Activated T-cell treated with anti-CD3 and anti-CD28 coated beads for 1 hour (primary cell): ENCODE results near the gene SLC23A3.

Source experiments
- DNase-seq: peaks from one replicate; pipeline ENCODE4 v3.0.0-alpha.2; 2020; ENCODE audit warnings: low read depth

Gene SLC23A3

DNA sequence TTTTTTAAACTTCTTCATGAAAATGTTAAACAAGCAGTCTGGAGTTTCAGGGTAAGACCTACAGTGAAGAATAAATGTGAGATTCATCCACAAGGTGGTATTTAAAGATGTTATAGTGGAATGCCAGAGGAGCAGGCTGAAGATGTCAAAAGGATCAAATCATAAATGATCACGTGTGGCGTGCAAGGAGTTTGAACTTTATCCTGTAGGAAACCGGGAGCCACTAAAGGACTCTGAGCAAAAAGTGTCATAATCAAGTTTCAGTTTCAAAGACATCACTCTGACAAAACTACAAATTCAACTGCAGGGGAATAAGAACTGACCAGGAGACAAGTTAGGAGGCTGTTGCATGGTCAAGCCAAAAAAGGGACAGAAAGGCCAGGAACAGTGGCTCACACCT is 29.1 kb downstream of the SLC23A3 start:
- DNase-seq: no peak

DNA sequence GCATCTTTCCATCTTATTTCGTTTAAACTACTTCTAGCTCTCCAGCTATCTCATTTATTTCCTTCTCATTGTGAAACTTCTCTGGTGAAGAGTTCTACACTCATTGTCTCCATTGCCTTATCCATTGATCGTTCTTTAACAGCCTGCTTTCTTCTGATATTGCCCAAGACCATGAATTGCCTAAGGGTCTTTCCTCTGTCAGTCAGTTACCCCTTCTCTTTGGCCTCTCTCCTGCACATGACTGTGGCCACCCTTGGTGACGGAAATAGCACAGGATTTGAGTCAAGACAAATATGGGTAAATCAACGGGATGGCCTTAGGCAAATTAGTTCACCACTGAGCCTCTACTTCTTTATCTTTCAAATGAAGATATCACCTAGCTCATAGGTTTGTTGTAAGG is 35.9 kb downstream of the SLC23A3 start:
- DNase-seq: no peak

DNA sequence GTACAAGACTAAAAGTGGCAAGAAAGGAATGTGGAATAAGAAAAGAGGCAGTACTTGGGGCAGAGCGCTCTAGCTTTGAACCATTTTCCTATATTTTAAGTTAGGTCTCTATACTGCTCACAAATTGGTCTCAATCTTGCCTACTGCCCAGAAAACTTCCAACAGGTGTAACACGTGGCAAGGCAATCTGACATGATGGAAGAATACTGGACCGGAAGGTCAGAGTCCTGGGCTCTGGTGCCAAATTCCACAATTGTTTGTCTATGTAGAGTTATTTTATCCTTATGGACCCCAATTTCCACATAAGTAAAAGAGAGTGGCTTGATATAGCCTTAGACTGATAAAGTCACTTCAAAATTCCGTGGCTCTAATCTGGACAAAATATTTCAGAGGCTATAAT is 38.1 kb downstream of the SLC23A3 start:
- DNase-seq: no peak

DNA sequence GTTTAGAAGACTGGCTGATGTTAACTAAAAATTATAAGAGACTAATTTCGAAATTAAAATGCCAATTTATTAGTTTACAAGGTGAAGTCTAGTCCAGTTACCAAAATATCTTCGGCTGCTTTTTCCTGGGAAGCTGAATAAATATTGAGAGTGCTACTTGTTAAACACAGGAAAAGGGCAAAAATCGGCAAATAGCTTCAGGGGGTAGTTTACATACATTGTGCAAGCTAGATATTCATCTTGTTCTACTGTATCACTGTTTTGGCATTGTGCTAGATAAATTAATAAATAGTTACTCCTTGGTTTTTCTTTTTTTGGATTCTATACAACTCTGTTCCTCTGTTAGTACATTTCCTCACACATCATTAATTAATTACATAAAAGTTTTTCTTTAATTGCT is 38.5 kb downstream of the SLC23A3 start:
- DNase-seq: no peak

DNA sequence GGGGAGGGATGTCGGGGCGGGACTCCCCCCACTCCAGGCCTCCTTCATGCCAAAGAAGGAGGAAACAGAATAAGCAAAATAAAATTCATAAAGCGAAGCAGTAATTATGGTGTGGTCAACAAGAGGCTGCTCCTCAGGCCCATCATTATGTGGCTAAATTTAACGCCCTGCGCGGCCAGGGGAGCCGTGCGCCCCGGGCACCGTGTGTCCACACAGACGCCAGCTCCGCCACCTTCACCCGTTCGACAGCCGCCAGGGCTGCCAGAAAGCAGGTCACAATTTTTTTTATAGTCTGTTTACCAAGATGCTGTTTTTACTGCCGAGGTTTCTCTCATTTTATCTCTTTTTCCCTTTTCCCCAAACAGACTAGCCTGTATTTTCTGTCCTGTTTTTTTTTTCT is 40.2 kb downstream of the SLC23A3 start:
- no peak for DNase-seq

DNA sequence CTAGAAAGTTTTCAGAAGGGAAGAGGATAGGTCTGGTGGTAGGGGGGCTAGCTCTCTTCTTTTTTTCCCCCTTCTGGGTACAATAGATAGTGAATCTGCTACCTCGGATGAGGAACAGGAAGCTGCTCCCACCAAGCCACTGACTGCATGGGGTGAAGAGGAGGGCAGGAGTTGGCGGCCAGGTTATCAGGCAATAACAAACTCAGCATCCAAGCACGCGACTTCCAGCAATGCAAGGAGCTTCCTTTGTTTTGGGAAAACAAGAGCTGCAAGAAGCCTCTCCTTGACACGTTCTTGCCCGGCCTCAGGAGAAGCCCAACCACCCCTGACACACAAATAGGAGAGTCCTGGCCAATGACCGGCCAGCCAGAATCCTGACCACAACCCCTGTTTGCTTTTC is 41.4 kb downstream of the SLC23A3 start:
- no peak for DNase-seq

DNA sequence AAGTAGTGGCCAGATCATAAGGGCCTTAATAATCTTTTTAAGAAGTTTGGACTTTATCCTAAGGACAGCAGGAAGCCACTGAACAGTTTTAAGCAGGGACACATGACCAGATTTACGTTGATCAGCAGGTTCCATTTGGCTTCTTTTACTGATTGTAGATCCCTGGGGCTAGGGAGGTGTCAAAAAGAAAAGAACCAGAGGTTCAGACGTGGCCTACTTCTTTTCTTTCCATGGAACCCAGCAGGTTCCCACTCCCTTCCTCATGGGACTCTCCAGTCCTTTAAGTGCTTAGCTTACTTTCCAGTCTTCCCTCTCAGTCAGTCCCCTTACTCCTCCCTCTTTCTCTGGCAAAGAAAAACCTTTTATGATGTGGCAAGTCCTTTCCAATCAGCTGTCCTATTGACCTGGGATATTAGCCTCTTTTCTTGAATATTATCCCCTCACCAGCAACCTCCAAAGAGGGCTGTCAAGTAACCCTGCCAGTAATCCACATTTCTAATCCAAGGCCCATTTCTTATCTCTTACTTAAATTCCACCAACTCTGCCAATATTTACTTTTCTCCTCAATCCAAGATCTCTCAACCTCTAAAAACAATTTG is 42.7 kb downstream of the SLC23A3 start:
- DNase-seq: no peak

DNA sequence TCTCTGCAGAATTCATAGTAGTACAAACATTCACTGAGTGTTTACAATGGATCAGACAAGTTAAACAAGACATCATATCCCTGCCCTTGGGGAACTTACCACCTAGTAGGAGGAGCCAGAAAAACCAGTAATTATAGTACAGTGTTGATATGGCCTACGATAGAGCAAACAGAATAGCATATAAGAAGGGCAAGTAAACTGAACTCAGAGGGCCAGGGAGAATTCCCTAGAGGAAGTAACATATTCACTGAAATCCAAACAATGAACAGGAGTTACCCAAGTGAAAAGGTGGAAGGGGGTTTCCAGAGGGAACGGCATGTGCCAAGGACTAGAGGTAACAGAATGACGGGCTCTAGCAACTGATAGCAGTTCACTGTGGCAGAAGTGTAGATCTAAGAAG is 43.3 kb downstream of the SLC23A3 start:
- DNase-seq: no peak

DNA sequence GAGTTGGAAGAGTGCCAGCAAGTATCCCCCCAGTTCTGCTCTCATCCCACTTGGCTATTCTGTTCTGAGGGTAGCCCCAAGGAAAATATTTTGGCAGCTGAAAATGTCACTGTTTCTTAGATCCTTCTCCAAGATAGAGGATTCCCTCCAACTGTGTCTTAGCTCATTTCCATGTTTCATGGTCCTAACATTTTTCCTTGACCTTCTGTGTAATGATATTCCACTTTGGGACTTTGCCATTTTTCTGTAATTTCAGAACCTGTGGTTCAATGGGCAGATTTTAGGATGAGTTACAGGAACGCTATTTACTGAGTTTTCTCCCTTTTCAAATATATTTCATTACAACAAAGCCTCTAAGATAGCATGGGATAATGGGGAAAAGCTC is 44.0 kb downstream of the SLC23A3 start:
- DNase-seq: no peak

DNA sequence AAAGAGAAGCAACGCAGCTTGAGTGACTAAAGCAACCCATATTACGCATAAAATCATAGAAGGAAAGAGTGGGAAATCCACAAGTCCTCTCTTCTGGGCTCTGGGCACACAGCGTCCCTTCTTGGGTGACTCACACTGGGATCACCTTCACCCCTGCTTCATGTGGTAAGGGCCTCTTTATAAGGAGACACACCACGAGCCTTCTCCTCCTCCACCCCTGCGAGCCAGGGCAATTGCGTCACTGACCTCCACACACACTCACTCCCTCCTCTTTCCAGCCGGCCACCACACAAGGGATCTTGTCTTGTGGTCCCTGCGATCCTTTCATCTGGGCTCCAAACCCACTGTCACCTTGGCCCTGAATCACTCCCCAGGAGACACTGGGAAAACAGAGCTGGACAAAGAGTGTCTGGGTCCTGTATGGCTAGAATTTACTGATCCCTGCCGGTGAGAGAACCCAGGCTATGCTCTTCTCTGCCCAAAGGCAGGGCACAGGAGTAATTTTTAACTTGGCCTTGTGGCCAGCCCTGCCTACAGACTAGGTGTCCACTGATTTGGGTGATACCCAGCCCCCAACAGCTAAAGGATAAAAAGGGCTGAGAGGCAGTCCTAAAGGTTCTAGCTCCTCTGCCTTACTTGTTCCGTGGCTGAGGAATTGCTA is 44.5 kb downstream of the SLC23A3 start:
- DNase-seq: no peak

DNA sequence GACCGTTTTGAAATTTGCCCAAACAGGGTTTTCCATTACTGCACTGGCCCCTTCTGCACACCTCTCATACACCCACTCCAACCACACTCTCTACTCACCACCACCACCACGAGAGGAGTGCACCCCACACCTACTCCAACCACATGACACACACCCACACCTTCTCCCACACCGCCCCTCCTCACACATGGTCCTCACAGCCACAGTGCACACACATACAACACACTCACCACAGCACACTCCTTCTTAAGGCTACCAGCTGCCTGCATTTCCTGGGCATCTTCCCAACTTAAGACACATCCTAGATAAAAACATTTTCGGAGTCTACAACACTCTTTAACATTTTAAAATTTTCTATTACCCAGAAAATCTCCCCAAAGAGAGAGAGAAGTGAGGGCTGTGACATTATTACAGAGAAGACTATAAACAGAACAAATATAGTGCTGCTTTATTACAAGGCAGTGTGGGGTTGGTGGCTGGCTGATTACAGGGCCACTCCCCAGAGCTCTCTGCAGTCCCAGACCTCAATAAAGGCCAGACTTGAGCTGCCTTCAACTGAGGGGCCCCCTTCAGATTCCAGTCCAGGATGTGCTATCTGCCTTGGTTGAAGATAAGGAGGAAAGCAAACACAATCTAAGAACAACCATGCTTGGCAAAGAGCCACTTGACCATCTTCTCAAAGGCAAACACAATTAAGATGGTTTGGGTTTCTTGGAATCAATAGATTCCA is 45.3 kb downstream of the SLC23A3 start:
- DNase-seq: no peak

DNA sequence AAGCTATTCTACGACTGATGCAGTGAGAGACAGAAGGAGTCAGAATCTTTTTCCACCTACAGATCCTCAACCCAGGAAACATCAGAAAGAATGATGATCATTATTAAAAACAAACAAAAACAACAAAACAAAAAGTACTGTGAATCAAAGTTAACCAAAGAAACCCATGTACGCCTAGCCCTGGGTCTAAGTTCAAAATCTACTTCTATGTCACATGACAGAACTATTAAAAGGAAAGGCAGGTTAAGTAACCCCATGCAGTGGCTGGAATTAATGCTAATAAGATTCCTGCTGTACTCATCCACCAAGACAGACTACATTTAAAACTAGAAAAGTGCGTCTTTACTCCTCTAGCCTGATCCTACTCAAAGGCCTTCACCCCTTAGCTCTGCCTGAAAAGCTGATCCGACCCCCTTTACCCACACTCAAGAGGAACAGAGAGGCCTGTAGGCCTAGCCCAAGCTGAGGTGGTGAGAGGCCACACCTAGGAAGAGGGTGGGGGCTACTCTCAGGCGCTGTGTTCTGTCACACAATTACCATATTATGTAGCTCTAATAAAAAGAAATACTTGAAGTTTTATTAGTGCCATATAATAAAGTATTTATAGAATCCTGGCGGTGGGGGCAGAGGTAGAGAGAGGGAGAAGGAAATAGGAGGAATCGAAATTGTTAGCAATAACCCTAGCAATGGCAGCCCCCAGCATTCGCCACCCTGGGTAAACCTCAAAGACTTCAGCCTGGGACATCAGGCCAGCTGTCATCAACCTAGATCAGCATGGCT is 46.3 kb downstream of the SLC23A3 start:
- no peak for DNase-seq

DNA sequence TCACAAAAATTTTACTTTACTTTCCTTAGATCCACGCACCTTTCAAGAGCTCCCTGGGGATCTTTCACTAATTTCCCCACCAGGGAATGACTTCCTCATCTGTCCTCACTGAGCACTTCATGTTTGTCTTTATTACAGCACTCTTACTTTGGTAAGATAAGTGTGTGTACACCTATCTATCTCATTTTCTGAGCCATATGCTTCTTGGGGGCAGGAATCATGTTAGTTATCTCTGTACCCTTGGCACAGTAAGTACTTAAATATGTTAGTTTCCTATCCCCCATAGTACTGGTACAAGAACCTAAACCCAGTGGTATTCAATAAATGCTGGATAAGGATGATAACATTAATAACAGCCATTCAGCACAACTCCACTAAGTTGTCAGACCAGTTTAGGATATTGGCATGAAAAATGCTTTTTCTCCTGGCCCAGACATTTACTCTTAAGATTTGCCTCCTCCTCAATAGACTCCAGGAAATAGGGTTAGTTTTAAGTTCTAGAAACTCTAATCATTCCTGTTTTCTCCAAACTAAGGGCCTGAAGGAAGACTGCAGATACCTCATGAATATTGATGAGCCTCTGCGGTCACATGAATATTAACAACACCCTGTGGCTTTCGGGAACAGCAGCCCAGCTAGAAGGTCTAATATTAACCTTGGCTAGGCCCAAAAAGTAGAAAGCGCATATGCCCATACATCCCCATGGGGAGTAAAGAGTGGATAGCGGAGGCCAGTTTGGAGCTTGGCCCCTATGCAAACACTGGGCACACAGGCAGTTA is 47.4 kb downstream of the SLC23A3 start:
- no peak for DNase-seq

DNA sequence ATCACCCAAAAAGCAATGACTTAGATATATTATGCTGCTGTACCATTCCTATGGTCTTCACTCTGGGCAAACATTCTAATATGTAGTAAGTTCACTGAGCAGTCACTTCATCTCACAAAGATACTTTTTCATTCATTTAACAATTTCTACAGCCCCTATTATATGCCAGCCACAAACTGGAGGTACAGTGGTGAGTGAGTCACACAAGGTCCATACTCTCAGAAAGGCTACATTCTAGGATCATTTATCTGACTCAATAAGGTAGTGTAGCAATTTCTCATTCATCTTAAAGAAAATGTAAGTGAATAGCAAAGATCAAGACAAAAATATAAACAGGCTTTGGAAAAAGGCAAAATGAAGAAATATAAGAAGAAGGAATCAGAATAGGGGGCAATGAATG is 49.7 kb downstream of the SLC23A3 start:
- no peak for DNase-seq

DNA sequence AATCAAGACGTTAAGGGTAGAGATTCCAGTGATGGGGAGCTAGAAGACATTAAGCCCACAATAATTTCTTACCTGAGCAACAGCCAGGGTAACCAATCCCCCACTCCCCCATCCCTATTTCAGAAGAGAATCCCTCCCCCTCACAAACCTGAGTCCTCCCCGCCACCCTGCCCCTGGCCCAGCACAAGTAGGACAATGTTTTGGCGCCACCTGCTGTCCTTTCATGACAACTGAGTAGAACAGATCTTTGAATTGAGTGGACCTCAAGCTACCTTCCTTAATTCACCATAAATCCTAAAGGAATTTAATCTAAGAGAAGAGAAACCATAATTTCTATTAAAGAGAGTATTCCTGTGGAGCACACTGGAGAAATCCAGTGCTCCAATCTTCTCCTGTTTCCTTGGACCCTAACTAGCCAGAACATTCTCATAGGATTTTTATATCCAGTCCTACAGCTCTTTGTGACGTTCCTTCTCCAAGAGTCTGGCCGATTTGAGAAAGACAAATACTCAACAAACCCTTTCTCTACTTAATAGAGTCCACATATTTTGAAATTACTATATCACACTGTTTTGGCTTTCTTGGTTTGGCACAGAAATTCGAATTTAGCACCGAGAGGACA is 50.3 kb downstream of the SLC23A3 start:
- peak; percentile 55 for DNase-seq

DNA sequence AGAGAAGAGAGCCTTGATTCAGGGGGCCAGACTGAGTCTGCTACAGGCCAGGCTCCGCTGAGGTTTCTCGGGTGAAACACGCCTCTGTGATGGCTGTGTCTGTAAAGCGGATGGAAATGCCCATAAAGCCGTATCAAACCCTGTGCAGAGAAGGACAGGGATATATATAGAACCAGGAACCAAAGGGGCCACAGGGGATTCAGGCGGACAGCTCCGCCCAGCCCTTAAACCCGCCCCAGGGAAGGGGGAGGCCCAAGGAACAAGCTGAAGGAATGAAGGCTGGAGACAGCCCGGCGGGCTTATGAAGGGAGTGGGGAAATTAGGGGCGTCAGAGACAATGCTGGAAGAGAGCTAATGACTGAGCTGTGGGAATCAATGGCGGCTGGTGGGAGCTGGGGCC is 51.3 kb downstream of the SLC23A3 start:
- no peak for DNase-seq

DNA sequence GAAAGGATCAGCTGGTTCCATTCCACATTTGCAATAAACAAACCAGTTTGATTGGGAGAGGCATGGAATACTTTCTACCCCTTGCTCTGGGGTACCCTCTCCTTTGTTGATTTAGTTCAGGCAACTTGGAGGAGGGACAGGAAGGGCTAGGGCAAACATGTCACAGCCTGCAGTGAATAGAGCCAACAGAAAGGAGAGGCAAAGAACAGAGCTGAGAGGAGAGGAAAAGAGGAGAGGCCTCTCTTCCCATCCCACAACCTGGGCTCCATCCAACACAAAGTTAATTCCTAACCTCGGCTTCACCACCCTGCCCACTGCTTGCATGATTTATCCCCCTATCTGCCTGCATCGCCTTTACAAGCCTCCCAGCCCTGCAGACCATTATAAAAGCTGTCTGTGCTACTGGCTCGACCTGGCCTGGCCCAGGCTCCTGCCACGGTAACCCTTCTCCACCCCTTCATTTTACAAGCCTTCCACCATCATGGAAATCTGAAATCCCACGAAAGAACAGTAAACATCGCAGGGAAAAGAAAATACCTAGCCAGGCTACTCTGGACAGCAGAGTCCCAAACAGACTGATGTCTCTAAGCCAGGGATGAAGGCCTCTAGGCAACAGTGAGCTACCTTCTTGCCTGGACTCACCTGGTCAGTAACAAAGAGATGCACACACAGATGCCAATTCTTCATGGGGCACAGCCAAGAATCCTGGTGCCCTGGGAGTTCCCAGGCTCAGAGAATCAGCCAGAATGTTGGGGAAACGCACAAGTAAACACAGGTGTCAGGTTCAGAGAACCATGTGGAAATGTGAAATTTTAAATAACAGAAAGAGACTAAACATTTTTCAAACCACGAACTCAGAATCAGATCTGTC is 52.8 kb downstream of the SLC23A3 start:
- DNase-seq: no peak

DNA sequence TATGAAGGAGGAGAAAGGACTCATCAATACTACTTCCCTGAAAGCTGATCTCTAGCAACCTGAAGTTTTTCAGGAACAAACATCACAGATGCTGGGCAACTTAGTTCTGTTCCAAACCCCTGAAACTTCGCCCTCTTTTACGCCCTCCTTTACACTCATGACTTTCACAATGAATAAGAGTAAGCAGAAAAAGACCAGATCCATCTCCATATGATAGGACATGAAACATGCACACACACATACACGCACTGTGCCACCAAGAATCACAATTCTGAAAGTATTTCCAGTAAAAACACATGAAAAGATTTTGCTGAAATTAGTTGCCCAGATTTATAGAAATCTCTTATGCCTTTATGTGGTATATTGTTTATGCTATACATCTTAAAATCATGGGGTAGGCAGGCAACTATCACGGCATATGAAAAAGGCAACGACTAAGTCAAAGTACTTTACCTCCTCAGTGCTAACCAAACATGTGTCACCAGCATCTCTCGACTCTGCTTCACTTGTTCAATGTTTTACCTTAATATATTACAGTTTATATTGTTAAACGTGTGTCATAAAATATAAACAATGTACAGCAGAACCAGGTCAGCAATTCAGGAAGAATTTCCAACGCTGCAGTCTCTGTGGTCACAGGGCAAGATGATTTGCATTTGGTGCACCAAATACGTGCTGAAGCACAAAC is 57.0 kb downstream of the SLC23A3 start:
- no peak for DNase-seq

DNA sequence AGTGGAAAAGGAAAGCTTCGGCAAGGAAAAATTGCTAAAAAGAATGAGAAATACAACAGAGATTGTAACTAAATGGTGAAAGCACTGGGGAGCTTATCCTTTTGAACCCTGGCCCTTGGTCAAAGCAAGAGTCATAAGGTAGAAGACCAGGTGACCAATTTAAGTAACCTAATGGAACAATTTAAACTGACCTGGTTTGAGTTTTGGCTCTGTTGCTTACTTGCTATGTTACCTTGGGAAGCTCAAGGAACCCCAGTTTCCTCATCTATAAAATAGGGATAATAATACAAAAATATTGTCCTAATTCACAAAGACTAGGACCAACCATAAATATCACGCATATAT is 57.8 kb downstream of the SLC23A3 start:
- DNase-seq: no peak
